Glomerular visceral epithelial cell (primary cell): ENCODE measurements around the gene AK1.

Source experiments
- DNase-seq: peaks from one replicate; pipeline ENCODE4 v3.0.0-alpha.2; 2016; ENCODE audit errors: extremely low spot score

AK1 gene

GRCh38 chr9:127877566-127877998 lies at the start of gene AK1:
TSS of gene AK1 (minus strand) at chr9:127877675. CDS start at chr9:127874617, 3,058 bp downstream.
- DNase-seq: peak; percentile 68

- no peak for DNase-seq
Measured at GRCh38 chr9:127926906-127927200, 49.4 kb upstream of the AK1 start.

- no peak for DNase-seq
Measured at GRCh38 chr9:127925959-127926905, 48.8 kb upstream of the AK1 start.

- DNase-seq: no peak
Measured at GRCh38 chr9:127924736-127925444, 47.4 kb upstream of the AK1 start.

GRCh38 chr9:127923771-127924170 lies 46.3 kb upstream of the AK1 start:
- peak; percentile 75 for DNase-seq

GRCh38 chr9:127923046-127923445 lies 45.6 kb upstream of the AK1 start:
- DNase-seq: no peak

- DNase-seq: peak; percentile 61
Measured at GRCh38 chr9:127921557-127922120, 44.2 kb upstream of the AK1 start.

GRCh38 chr9:127920794-127921193 lies 43.3 kb upstream of the AK1 start:
- no peak for DNase-seq

- peak; percentile 99 for DNase-seq
Measured at GRCh38 chr9:127919253-127919815, 41.9 kb upstream of the AK1 start.

- no peak for DNase-seq
Measured at GRCh38 chr9:127918183-127919107, 41.0 kb upstream of the AK1 start.

- DNase-seq: no peak
Measured at GRCh38 chr9:127917603-127918002, 40.1 kb upstream of the AK1 start.

- DNase-seq: peak; percentile 95
Measured at GRCh38 chr9:127916720-127917581, 39.5 kb upstream of the AK1 start, which contains the start of gene ST6GALNAC4. TSS of gene ST6GALNAC4 (minus strand) at chr9:127917041. CDS start at chr9:127916419, 622 bp downstream.

- no peak for DNase-seq
Measured at GRCh38 chr9:127915801-127916719, 38.6 kb upstream of the AK1 start.

- DNase-seq: no peak
Measured at GRCh38 chr9:127915325-127915752, 37.9 kb upstream of the AK1 start.

GRCh38 chr9:127913682-127914081 lies 36.2 kb upstream of the AK1 start:
- no peak for DNase-seq

GRCh38 chr9:127912882-127913281 lies 35.4 kb upstream of the AK1 start:
- no peak for DNase-seq

- no peak for DNase-seq
Measured at GRCh38 chr9:127912296-127912695, 34.8 kb upstream of the AK1 start.

GRCh38 chr9:127910613-127911205 lies 33.2 kb upstream of the AK1 start:
- peak; percentile 40 for DNase-seq
